Measurements from ENCODE around the gene UCN2. TPM values are rescaled to one million over a fixed set of nuclear protein-coding genes. Genes with fewer than 3 reads are reported as not detected.

Gene UCN2
- total RNA-seq, 4 donors from 2014 or later = 2.6 to 5.3 (median 3.4) TPM

- H3K27me3 ChIP-seq = no peaks in the 10 kb centered on the region
- H3K9me3 ChIP-seq = no peaks in the 10 kb centered on the region
- no peak overlapping the region for H3K4me3 ChIP-seq
- no peak for DNase-seq
- WGBS, 2 donors = 33 to 88% methylated on average over 3 to 6 of the region's 10 CpGs
- TF ChIP-seq POLR2A (IDR thresholded peaks at IDR 0.05) (no peak), CTCF (IDR thresholded peaks at IDR 0.05) (peak; percentile 88 to 98 (median 97))
- H3K27ac ChIP-seq = peak overlapping the region in 2 of 4 donors; percentile 20 to 25
- peaks cover 0 to 20% (median 9%) of the 10 kb centered on the region in 3 donors for H3K4me1 ChIP-seq
- peaks cover 0 to 36% (median 6%) of the 10 kb centered on the region in 3 donors for H3K36me3 ChIP-seq
- intact Hi-C loops (cut with DNase I) = no loop called here
These were observed 14.6 kb downstream of the UCN2 start for GRCh38 chr3:48548729-48549705.

- H3K4me3 ChIP-seq = no peak overlapping the region
- intact Hi-C loops (cut with DNase I) = no loop called here
- 75 to 82% methylated on average over 2 to 3 of the region's 5 CpGs for WGBS, 2 donors
- H3K9me3 ChIP-seq = no peaks in the 10 kb centered on the region
- H3K36me3 ChIP-seq = peaks cover 0 to 41% (median 6%) of the 10 kb centered on the region in 3 donors
- TF ChIP-seq CTCF (IDR thresholded peaks at IDR 0.05) (no peak), POLR2A (IDR thresholded peaks at IDR 0.05) (no peak)
- no peaks in the 10 kb centered on the region for H3K27me3 ChIP-seq
- peaks cover 0 to 15% (median 9%) of the 10 kb centered on the region in 3 donors for H3K4me1 ChIP-seq
- no peak for DNase-seq
- no peak overlapping the region for H3K27ac ChIP-seq
These were observed 15.5 kb downstream of the UCN2 start for GRCh38 chr3:48548126-48548525.

- TF ChIP-seq POLR2A (IDR thresholded peaks at IDR 0.05) (no peak), CTCF (IDR thresholded peaks at IDR 0.05) (peak in 1 of 6 experiments; percentile 21)
- no peak for DNase-seq
- 46 to 73% methylated on average over 3 to 4 of the region's 4 CpGs for WGBS, 2 donors
- intact Hi-C loops (cut with DNase I) = no loop called here
- no peak overlapping the region for H3K4me3 ChIP-seq
- H3K27me3 ChIP-seq = no peaks in the 10 kb centered on the region
- peaks cover 0 to 15% (median 9%) of the 10 kb centered on the region in 3 donors for H3K4me1 ChIP-seq
- H3K36me3 ChIP-seq = peaks cover 0 to 53% (median 6%) of the 10 kb centered on the region in 3 donors
- H3K27ac ChIP-seq = no peak overlapping the region
- no peaks in the 10 kb centered on the region for H3K9me3 ChIP-seq
These were observed 17.3 kb downstream of the UCN2 start for GRCh38 chr3:48546203-48546829.

GRCh38 chr3:48544141-48544540 lies 19.4 kb downstream of the UCN2 start:
- Histone ChIP-seq H3K4me3 (no peak overlapping the region), H3K4me1 (peaks cover 0 to 15% (median 8%) of the 10 kb centered on the region in 3 donors), H3K27ac (no peak overlapping the region), H3K27me3 (no peaks in the 10 kb centered on the region), H3K9me3 (no peaks in the 10 kb centered on the region), H3K36me3 (peaks cover 0 to 57% (median 6%) of the 10 kb centered on the region in 3 donors)
- 72 to 77% methylated on average over 5 of the region's 5 CpGs for WGBS, 2 donors
- no peak for DNase-seq
- no peak for TF ChIP-seq POLR2A (IDR thresholded peaks at IDR 0.05)
- TF ChIP-seq CTCF (IDR thresholded peaks at IDR 0.05) = no peak
- intact Hi-C loops (cut with DNase I) = no loop called here
